Choroid plexus epithelial cell (primary cell): Measurements from ENCODE around the gene IVNS1ABP.
A peak's percentile ranks its signal among the peaks of the same experiment; 100 is the strongest.

ENCODE experiments used
- DNase-seq: peaks from one replicate; pipeline ENCODE4 v3.0.0-alpha.2; 2010; ENCODE audit warnings: low read depth
- H3K4me3 ChIP-seq: 2 replicates; pipeline ENCODE4 v1.5.1; 2011; ENCODE audit warnings: low read depth, mild to moderate bottlenecking, control low read depth, low read length, moderate library complexity
- TF ChIP-seq, protein P1 (sequence below): conservative IDR thresholded peaks from 2 replicates; pipeline ENCODE4 v1.5.1; 2011; ENCODE audit warnings: low read depth, mild to moderate bottlenecking, control low read depth, inconsistent platforms, low read length, moderate library complexity

Gene IVNS1ABP

DNA sequence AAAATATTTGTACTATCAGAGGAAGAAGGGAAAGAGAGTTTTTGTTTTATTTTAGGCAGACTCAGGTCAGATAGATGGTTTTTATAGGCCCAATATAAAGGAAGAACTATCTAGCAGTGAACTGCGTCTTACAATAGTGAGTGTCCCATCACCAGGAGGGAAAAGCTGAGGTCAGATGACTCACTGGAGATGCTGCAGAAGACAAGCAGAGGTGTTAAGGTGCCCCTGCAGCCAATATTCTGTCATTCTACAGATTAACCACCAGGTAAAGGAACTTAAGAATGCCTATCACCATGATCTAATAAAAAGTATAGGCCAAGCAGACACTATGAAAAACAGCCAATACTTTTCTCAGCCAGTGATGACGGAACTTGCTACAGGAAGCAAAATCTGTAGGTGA, 29.6 kb downstream of the IVNS1ABP start:
- TF ChIP-seq, protein P1, sequence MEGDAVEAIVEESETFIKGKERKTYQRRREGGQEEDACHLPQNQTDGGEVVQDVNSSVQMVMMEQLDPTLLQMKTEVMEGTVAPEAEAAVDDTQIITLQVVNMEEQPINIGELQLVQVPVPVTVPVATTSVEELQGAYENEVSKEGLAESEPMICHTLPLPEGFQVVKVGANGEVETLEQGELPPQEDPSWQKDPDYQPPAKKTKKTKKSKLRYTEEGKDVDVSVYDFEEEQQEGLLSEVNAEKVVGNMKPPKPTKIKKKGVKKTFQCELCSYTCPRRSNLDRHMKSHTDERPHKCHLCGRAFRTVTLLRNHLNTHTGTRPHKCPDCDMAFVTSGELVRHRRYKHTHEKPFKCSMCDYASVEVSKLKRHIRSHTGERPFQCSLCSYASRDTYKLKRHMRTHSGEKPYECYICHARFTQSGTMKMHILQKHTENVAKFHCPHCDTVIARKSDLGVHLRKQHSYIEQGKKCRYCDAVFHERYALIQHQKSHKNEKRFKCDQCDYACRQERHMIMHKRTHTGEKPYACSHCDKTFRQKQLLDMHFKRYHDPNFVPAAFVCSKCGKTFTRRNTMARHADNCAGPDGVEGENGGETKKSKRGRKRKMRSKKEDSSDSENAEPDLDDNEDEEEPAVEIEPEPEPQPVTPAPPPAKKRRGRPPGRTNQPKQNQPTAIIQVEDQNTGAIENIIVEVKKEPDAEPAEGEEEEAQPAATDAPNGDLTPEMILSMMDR: no peak
- no peak for DNase-seq
- H3K4me3 ChIP-seq: no peak overlapping the region

DNA sequence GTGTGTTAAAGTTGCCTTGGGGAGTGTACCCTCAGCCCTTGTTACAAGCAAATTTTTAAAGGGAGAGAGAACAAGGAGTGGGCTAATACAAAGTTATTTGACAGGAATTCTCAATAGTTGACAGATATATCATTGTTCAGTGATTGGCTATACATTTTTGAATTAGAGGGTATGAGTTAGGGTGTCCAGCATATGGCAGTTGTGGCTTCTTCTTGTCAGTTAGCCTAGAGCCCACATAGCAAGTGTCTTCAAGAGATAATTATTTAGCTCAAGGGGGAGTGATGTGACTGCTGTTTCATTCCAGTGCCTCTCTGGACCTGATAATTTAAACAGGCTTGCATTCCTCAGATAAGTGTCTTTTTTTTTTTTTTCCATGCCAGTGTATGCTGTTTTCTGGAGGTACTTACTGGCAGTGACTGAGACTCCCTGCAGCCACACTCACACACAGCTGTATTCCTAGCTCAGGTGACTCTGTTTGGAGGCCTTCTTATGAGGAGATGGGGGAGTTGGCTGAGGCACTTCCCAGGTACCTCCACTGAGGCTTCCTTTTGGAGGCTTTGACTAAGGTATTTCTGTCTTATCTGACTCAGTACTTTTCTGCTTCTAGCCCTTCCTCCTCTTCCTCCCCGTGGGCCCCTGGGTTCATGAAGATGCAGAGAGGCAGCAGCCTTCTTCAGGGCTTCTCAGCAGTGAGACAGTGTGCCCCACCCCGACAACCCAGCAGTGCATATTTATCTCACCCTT, 32.3 kb downstream of the IVNS1ABP start:
- peak; percentile 41 for DNase-seq
- H3K4me3 ChIP-seq: no peak overlapping the region
- TF ChIP-seq, protein P1: no peak

DNA sequence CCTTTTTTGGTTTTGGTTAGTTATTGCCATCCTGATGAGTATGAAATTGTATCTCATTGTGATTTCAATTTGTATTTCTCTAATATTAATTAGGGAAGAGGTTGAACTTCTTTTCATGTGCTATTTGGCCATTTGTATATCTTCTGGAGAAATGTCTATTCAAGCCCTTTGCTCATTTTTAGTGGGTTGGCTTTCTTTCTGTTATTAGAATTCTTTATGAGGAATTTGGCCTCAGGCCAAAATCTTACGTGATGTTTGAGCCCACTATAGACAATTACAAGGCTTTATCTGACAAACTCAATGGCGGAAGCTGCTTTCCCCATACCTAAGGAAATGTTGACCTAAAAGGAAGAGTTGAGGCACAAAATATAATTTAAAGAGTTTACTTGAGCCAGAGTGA, 32.9 kb downstream of the IVNS1ABP start:
- no peak overlapping the region for H3K4me3 ChIP-seq
- no peak for DNase-seq
- TF ChIP-seq, protein P1: no peak

DNA sequence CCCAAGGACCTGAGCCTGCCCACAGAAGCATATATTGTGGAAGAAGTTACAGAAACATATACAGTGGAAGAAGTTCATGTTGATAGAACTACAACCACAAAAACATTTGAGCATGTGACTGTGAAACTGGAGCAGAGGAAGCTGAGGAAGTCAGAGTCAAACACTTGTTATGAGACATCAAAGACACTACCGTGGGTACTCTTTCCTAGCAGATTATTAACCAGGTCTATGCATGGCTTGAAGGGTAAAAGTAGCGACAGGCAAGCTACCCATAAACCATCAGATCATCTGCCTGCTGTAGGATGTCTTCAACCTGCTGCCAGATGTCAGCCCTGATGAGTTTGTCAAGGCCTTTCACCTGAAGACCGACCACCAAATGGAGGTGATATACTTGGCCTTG, 35.8 kb downstream of the IVNS1ABP start:
- no peak for DNase-seq
- no peak overlapping the region for H3K4me3 ChIP-seq
- TF ChIP-seq, protein P1: no peak

DNA sequence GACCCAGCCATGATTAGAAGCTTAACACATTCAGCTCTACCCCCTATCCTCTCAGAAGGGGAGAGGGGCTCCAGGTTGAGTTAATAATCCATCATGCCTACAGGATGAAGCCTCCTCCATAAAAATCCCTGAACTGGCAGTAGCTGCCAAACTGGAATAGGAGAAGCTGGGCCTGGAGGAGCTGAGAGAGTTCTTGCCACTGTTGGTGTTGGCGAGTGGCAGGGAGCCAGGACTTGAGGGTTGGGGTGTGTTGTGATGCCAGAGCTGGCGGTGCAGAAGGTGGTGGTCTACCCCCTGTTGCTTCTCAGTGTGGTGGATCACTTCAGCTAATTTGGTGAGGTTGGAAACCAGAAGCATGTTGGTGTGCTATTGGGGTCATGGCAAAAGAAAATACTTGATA, 36.5 kb downstream of the IVNS1ABP start:
- H3K4me3 ChIP-seq: no peak overlapping the region
- DNase-seq: no peak
- TF ChIP-seq, protein P1: no peak

DNA sequence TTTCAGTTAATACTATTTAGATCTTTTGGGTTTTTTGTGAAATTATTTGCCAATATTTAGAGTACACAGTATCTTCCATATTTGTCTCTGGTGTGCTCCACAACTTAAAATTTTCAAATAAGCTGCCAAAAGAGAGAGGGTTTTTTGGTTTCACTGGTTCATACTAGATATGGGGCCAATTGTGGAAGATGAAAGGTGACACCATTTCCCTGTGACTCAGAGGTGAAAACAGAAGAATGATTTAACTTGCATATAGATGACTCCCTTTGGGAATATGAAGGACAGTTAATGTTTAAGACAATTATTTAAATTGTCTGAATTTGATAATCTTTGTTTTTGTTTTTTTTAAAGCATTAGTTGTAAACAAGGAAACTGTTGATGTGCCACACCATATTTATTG, 37.5 kb downstream of the IVNS1ABP start:
- H3K4me3 ChIP-seq: no peak overlapping the region
- peak; percentile 53 for DNase-seq
- TF ChIP-seq, protein P1: no peak

DNA sequence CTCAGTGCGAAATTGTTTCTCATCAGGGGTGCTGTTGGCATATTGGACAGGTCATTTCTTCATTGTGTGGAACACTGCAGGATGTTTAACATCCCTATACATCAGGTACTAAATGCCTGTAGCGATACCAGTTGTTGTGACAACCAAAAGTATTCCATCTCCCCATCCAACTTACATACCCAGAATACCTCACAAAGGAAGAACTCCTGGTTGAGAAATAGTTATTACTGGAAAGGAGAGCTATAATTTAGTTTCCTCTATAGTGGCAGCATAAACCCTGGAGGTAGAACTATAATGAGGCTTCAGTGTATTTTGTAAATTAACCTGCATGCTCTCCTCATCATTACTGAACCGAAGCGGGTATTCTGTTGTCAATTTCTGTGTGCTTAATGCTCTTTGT, 45.1 kb downstream of the IVNS1ABP start:
- no peak overlapping the region for H3K4me3 ChIP-seq
- no peak for DNase-seq
- TF ChIP-seq, protein P1: no peak
